ENCODE measurements around the gene IQCE.

IQCE gene

DNA sequence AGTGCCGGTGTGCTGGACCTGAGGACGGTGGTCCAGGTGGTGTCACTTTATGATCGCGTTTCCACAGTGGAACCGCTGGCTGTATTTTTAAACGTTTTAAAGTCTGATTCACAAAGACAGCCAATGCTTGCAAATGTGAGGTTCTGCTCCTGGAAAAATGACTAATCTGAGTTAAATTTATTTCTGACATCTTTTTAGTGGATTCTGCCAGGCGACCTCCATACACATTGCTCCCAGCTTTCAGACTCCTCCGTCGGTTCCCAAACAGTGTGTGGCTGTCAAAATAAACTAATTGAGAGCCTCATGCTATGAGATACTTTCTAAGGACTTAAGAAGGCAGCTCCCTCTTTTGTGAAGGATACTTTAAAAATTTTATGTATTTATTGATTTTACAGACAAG is 60.3 kb downstream of the IQCE start:
- no peak for DNase-seq (ENCODE audit: low read depth)

DNA sequence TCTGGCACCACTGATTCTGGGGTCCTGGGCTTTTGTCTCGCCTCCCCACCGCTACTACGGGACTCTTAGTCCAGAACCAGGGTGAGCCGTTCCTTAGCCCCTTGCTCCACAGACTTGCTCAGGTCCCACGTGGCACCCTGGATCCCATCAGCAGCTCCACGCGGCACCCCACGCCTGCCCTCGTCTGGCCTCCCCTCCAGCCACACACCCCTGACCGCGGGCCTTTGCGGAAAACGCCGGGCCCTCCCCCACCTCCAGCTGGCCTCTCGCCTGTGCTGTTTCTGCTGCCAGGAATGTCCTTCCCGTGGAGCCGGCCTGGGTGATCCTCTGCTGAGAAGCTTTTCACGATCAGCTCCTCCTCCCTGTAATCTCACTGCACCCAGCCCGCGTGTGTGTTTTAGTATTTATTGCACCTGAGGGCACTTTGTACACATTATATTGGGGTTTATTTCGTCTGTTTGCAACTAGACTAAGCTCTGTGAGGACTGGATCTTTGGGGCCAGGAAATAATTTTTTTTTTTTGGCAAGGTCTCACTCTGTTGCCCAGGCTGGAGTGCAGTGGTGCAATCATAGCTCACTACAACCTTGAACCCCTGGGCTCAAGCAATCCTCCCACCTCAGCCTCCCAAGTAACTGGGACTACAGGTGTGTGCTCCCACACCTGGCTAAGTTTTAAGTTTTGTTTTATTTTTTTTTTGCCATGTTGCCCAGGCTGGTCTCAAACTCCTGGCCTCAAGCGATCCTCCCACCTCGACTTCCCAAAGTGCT is 62.5 kb downstream of the IQCE start:
- no peak for DNase-seq (ENCODE audit: low read depth)

DNA sequence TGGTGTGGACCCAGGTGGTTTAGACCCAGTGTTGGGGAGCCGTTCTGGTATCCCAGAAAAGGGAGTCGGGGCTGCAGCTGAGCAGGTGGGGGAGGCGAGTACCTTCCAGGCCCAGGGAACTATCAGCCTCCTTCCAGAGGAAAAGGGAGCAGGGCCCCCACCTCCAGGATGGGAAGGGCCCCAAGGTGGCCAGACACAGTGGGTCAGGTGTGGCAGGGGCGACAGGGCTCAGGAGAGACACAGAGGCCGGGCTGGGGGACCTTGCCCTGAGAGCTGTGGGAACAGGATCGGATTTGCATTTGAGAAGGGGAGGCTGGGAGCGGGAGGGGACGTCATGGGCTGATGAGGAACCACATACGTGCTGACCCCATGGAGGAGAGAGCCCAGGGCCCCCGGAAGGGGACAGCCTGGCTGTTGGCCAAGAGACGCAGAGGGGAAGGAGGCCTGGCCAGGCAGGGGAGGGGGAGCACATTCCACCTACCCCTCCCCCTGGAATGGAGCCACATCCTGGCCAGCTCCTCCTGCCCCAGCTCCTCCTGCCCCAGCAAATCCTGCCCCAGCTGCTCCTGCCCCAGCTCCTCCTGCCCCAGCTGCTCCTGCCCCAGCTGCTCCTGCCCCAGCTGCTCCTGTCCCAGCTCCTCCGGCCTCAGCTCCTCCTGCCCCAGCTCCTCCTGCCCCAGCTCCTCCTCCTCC is 63.3 kb downstream of the IQCE start:
- DNase-seq (ENCODE audit: low read depth) = no peak

DNA sequence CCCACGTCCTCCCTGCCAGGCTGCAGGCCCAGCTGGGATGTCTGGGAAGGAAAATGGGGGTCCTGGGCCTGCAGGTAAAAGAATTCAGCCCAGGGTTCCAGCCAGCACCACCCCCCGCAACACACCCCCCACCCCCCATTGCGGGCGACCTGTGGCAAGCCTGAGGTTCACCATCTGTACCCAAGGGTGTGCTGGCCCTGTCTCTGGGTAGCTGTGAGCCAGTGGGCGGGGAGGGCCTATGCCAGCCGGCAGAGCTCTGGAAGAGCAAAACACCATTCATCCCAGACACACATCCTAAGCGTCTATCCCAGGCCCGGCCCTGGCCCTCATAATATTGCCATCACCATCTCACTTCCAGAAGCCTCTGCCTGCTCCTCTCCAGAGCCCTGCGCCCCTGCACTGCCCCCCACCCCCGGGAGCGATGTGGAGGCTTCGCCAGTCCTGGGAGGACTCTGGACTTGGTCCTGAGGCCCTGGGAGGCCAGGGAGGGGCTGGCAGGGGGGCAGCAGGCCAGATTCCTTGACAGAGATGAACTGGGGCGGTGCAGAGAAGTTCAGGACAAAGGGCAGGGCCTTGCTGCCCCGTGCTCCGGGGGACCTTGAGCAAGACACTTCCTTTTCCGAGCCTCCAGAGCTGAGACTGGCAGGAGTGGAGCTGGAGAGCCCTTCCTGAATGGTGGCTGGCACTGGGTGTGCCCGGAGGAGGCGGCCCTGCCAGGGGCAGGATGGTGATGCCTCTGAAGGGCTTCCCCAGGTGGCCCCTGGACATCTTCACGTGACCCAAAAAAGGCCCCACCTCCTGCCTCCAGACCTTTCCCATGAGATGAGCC is 64.3 kb downstream of the IQCE start:
- DNase-seq (ENCODE audit: low read depth) = no peak

- no peak for DNase-seq (ENCODE audit: low read depth)
Observed at GRCh38 chr7:2623698-2624014, 64.9 kb downstream of the IQCE start.

- no peak for DNase-seq (ENCODE audit: low read depth)
Observed at GRCh38 chr7:2624293-2624886, 65.6 kb downstream of the IQCE start.

DNA sequence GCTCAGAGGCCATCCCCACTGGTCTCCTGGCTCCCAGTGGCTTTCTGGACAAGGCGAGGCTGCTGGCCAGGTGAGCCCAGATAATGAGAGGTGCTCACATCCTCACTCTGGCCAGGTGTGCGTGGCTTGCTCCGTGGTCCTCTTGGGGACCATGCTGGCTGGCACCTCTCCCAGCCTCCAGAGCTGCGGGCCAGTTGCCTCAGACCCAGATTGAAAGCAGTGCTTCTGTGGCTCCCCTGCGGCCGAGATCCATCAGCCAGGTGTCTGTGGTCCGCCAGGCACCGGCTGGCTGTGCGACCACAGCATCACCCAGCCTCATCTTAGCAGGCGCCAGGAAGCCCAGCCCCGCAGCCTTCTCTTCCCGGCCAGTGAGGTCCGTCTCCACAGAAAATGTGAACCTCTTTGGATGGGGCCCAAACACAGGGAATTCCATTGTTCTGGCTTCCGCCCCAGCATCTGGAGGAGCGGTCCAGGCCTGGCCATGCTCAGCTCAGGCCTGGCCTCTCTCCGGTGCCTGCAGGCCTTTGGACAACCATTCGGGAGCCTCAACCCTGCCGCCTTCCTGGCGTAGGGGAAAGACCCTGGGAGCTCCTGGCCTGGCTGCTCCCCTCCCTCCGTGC is 67.8 kb downstream of the IQCE start:
- DNase-seq (ENCODE audit: low read depth) = no peak

DNA sequence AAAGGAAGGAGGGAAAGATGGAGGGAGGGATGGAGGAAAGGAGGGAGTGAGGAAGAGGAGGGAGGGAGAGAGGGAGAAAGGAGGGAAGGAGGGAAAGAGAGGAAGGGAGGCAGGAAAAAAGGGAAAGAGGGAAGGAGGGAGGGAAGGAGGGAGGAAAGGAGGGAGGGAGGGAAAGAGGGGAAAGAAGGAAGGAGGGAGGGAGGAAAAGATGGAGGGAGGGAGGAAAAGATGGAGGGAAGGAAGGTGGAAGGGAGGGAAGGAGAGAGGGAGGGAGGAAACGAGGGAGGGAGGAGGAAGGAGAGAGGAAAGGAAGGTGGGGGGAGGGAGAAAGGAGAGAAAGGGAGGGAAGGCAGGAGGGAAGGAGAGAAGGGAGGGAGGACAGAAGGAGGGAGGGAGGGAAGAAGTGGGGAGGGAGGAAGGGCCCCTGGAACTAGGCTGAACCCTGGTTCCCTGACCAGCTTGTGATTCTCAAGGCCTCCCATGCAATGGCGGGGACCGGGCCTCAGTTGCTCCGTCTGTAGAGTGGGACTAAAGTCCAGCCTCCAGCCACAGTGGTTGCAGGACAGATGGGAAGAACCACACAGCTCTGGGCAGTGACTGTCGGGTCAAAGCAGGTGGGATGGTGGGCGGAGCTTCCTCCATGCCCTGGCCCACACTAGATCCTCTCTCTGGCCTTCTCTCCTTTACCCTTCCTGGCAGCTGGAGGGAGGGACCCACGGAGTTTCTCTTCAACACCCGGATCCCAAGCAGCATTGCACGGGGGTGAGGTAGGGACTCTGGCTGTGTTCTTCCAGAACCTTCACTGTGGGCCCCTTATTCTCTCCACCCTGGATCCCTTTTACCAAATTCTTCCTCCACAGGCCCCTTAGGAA is 68.7 kb downstream of the IQCE start:
- no peak for DNase-seq (ENCODE audit: low read depth)

DNA sequence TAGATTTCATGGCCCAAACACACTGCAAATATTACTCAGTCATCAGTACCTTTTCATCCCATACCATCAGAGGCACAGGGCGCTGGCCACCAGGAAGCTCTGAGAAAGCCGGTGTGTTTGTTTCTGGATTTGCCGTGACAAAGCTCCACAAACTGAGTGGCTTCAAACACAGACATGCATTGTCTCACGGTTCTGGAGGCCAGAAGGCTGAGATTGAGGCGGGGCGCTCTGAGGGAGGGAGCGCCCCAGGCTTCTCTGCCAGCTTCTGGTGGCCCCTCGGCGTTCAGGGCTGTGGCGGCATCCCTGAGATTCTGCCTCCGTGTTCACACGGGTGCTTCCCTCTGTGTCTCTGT is 69.3 kb downstream of the IQCE start:
- no peak for DNase-seq (ENCODE audit: low read depth)

- no peak for DNase-seq (ENCODE audit: low read depth)
Observed at GRCh38 chr7:2628891-2629290, 70.1 kb downstream of the IQCE start.

GRCh38 chr7:2629746-2630681 is 71.2 kb downstream of the IQCE start:
- no peak for DNase-seq (ENCODE audit: low read depth)

DNA sequence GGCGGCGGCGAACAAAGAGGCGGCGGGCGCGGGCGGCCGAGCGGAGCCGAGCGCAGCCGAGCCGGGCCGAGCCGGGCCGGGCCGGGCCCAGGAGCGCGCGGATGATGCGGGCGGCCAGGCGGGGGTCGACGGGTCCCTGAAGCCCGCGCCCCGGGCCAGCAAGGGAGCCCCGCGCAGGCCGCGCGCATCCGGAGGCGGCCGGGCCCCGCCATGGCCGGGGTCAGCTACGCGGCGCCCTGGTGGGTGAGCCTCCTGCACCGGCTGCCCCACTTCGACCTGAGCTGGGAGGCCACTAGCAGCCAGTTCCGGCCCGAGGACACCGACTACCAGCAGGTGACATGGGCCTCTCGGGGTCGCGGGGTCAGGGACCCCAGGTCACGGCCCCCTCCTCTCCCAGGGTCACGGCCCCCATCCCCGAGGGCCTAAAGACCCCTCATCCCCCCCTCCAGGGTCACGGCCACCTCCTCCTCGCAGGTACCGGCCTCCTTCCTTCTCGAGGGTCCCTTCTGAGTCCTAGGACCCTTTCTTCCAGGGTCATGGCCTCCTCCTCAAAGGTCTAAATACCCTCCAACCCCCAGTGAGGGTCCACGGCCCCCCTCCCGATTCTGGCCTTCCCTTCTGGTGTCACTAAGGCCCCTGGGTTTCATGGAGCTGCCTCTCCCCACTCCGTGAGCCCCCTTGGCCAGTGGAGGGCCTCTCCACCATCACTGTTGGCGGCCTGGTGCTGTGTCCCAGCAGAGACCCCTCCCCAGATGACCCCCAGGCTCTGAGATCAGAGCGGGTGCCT is 73.4 kb downstream of the IQCE start, which contains the start of gene TTYH3:
Gene TTYH3 (plus strand): TSS at position 41 of the 787 bp plus-strand sequence. CDS start 170 bp downstream, at position 211.
- DNase-seq (ENCODE audit: low read depth) = no peak

DNA sequence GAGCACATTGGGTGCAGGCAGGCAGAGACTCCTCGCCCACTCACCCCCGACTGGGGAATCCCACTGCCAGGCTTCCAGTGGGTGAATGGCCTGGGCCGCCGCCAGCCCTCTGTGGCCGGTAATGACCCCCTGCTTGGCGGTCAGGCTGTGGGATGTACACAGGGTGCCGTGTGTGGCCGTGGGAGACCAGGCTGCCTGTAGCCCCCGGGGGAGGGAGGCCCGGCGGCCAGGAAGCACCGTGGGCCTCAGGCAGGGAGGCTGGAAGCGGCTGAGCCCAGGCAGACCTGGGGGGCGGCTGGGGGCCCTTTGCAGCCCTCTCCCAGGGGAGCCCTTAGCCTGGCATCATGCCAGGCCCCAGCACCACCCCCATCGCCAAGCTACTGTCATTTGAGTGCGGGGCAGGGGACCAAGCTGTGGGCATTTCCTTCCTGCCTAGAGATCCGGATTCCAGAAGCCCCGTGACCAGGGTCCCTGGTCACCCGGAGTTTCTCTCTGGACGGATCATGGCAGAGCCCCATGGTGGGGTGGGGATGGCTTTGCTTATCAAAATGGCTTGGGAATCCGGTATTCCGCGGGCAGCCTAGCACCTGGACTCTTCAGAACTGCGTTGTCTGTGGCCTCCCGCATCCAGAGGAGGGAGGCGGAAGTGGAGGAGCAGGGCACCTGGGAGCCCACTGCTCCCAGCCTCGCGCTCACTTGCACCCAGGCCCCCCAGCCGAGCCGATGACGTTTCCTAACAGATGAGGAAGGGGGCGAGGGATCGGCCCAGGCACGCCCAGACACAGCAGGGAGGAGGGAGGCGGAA is 74.2 kb downstream of the IQCE start:
- peak; percentile 36 for DNase-seq (ENCODE audit: low read depth)

DNA sequence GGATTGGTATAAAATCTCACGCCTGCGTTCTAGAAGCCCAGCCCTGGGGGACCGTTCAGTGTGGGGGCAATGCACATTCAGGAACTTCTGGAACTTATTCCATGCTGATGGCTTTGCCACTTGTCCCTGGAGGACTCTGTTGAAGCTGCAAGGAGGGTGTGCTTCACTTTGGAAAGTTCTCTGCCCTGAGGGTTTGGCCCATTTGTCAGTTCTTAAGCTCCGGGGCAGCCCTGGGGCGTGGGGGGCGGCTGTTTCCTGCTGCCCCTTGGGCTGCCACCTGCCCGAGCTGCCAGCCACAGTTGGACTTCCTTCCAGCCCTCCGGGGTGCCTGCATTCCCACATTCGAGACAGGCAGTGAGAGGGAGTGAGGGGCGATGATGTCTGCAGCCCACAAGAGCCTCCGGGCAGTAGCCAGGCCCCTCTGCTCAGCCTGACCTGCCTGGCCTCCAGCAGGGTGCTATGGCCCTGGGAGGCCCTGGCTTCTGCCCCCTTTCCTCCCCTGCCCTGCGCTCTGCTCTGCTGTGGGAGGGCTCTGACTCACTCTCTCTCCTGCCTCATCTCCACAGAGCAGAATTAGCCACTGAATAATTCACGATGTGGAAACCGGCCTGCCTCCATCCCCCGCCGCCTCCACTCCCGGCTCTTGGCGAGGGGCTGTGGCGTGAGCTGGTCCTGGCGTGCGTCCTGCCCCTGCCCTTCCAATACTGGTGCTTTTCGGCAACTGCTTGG is 74.9 kb downstream of the IQCE start:
- peak; percentile 29 for DNase-seq (ENCODE audit: low read depth)

DNA sequence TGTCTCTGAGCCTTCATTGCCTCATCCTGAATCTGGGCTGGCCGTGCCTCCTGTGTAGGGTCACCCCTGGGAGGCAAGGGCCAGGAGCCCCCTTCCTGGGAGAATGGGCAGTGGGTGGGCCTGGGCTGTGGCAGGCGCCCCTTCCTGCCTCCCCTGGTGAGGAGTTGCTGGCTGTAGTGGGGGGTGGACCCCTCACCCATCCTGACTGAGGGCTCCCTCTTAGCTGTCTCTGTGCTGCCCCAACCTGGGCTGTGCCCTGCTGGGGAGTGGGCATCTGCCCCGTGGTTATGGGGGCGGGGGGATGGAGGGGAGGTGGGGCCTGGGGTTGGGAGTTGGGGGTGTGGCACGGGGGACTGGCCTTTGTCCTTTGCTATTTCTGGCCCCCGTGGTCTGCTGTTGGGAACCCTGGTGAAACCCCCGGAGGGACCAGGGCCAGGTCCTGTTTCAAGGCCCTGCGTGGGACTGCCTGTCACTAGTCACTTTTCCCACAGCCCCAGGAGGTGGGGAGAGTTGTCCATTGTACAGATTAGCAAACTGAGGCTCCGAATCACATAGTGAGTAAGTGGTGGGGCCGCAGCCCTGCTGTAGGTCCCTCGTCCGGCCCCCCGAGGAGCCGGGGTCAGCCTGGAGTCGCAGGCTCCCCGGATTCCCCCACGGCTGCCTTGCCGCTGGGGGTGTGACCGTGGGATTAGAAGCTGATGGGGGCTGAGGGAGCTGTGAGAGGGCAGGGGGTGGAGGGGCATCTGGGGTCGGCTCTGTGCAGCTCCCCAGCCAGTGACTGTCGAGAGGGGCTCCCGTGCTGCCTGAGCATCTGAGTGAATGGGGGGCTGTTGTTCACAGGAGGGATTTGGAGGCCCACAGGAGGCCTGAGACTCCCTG is 75.7 kb downstream of the IQCE start:
- DNase-seq (ENCODE audit: low read depth) = no peak

- DNase-seq (ENCODE audit: low read depth) = no peak
Observed at GRCh38 chr7:2635148-2635668, 76.4 kb downstream of the IQCE start.
